Left lung (tissue), 10 donors: ENCODE data around the gene ARHGAP10. TPM values are rescaled to one million over a fixed set of nuclear protein-coding genes. Genes with fewer than 3 reads are reported as not detected.
"Not testable (repeated sequence)": the region's sequence is repeated elsewhere in the genome, so short reads cannot be mapped to it uniquely, and the experiment has no call there.

ENCODE experiments used
- ATAC-seq: fragments of 200-7000 bp; cut with Tn5 transposase; one replicate; pipeline ENCODE4 v1.9.1; 2020; ENCODE audit warnings: moderate library complexity
- DNase-seq, 4 donors: peaks; one replicate each; pipeline ENCODE4 v3.0.0-alpha.2; 2013 to 2020
- H3K27ac ChIP-seq, 2 donors: fragments of 200-600 bp; sonication (generic) in 1 of 2; one replicate each; pipeline versions ENCODE4 v1.5.0 to v1.8.0; 2020 to 2021
- H3K27me3 ChIP-seq, 2 donors: fragments of 200-600 bp; sonication (generic) in 1 of 2; one replicate each; pipeline versions ENCODE4 v1.5.0 to v1.8.0; 2020 to 2021
- H3K36me3 ChIP-seq, 2 donors: fragments of 200-600 bp; sonication (generic) in 1 of 2; one replicate each; pipeline versions ENCODE4 v1.5.0 to v1.8.0; 2020 to 2021
- H3K4me1 ChIP-seq, 2 donors: fragments of 200-600 bp; one replicate each; pipeline ENCODE4 v1.8.0; 2021
- H3K4me3 ChIP-seq, 2 donors: fragments of 200-600 bp; sonication (generic) in 1 of 2; one replicate each; pipeline versions ENCODE4 v1.5.0 to v1.8.0; 2020 to 2021; ENCODE audit warnings: mild to moderate bottlenecking in 1 of 2
- H3K9me3 ChIP-seq, 2 donors: fragments of 200-600 bp; sonication (generic) in 1 of 2; one replicate each; pipeline versions ENCODE4 v1.5.0 to v1.8.0; 2020 to 2021
- CTCF ChIP-seq, 2 donors: fragments of 200-600 bp; sonication (generic) in 1 of 2; IDR thresholded peaks; one replicate each; pipeline versions ENCODE4 v1.5.0 to v1.8.0; 2021; ENCODE audit warnings: antibody characterized with exemption in 2 of 2
- intact Hi-C, 2 donors: fragments of 100-400 bp; cut with DNase I; formaldehyde crosslinking; loops; one replicate each; pipeline versions ENCODE4 v1.11.2 to v1.14.2; 2022
- polyA plus RNA-seq, 6 donors: library from polyadenylated mRNA; unstranded; fragments of 120-200 nt; gene quantifications; one replicate each; pipeline ENCODE4 v1.2.1, GENCODE V29; 2013; ENCODE audit not compliant: insufficient read length in 6 of 6
- total RNA-seq, 2 donors: library from RNA; stranded (reverse); fragmentation: NEBNext Ultra II Directional; extraction: Animal tissue kit (Norgen Biotek cat#: 25700); gene quantifications; one replicate each; pipeline ENCODE4 v1.2.1, GENCODE V29; 2021
- donor health status: DM: no; HTN: yes; CAD: no.
- donor health status: DM: no; HTN: no; CAD: no.

The ARHGAP10 gene
- total and polyA plus RNA-seq, 8 donors: 11.6 to 25.4 (median 14.2) TPM

- Histone ChIP-seq H3K4me1 (peaks cover 13 to 31% of the 10 kb centered on the region in 2 donors), H3K36me3 (no peaks in the 10 kb centered on the region), H3K4me3 (no peak overlapping the region), H3K9me3 (no peaks in the 10 kb centered on the region), H3K27me3 (no peaks in the 10 kb centered on the region), H3K27ac (no peak overlapping the region)
- ATAC-seq (no peak), DNase-seq (no peak)
- TF ChIP-seq CTCF (IDR thresholded peaks at IDR 0.05): no peak
- intact Hi-C loops: no loop called here
Observed at GRCh38 chr4:147791341-147791740, 59.5 kb downstream of the ARHGAP10 start.

- H3K27ac ChIP-seq: no peak overlapping the region
- H3K4me1 ChIP-seq: peaks cover 11 to 25% of the 10 kb centered on the region in 2 donors
- TF ChIP-seq CTCF (IDR thresholded peaks at IDR 0.05): no peak
- no peak overlapping the region for H3K4me3 ChIP-seq
- H3K9me3 ChIP-seq: no peaks in the 10 kb centered on the region
- no peaks in the 10 kb centered on the region for H3K36me3 ChIP-seq
- ATAC-seq: no peak
- intact Hi-C loops: no loop called here
- no peak for DNase-seq
- no peaks in the 10 kb centered on the region for H3K27me3 ChIP-seq
Observed at GRCh38 chr4:147791865-147792264, 60.0 kb downstream of the ARHGAP10 start.

- intact Hi-C loops: no loop called here
- H3K4me1 ChIP-seq: peaks cover 11 to 16% of the 10 kb centered on the region in 2 donors
- no peak for TF ChIP-seq CTCF (IDR thresholded peaks at IDR 0.05)
- H3K27me3 ChIP-seq: no peaks in the 10 kb centered on the region
- no peaks in the 10 kb centered on the region for H3K9me3 ChIP-seq
- H3K4me3 ChIP-seq: no peak overlapping the region
- DNase-seq (no peak), ATAC-seq (peak; percentile 65)
- H3K36me3 ChIP-seq: no peaks in the 10 kb centered on the region
- H3K27ac ChIP-seq: no peak overlapping the region
Observed at GRCh38 chr4:147793569-147794313, 61.9 kb downstream of the ARHGAP10 start.

GRCh38 chr4:147794314-147794680 lies 62.4 kb downstream of the ARHGAP10 start:
- H3K27ac ChIP-seq: no peak overlapping the region
- no peak for ATAC-seq
- no peaks in the 10 kb centered on the region for H3K27me3 ChIP-seq
- TF ChIP-seq CTCF (IDR thresholded peaks at IDR 0.05): no peak
- H3K4me3 ChIP-seq: no peak overlapping the region
- no peak for DNase-seq
- H3K4me1 ChIP-seq: peaks cover 11 to 16% of the 10 kb centered on the region in 2 donors
- intact Hi-C loops: no loop called here
- no peaks in the 10 kb centered on the region for H3K36me3 ChIP-seq
- no peaks in the 10 kb centered on the region for H3K9me3 ChIP-seq

- Histone ChIP-seq H3K4me3 (no peak overlapping the region), H3K36me3 (no peaks in the 10 kb centered on the region), H3K27ac (no peak overlapping the region), H3K27me3 (no peaks in the 10 kb centered on the region), H3K4me1 (peaks cover 11 to 16% of the 10 kb centered on the region in 2 donors), H3K9me3 (no peaks in the 10 kb centered on the region)
- no peak for ATAC-seq
- intact Hi-C loops: no loop called here
- no peak for TF ChIP-seq CTCF (IDR thresholded peaks at IDR 0.05)
- no peak for DNase-seq
Observed at GRCh38 chr4:147794787-147795413, 63.0 kb downstream of the ARHGAP10 start.

- H3K4me1 ChIP-seq, DNase-seq, H3K27me3 ChIP-seq, intact Hi-C loops, H3K4me3 ChIP-seq, H3K36me3 ChIP-seq, H3K9me3 ChIP-seq, H3K27ac ChIP-seq, ATAC-seq: not testable (repeated sequence)
Observed at GRCh38 chr4:147799057-147799456, 67.2 kb downstream of the ARHGAP10 start.
